Left kidney (tissue), 2 donors: ENCODE results near the gene PDE1C. TPM values are rescaled to one million over a fixed set of nuclear protein-coding genes. Genes with fewer than 3 reads are reported as not detected.

ENCODE experiments used
- DNase-seq: peaks from one replicate; pipeline ENCODE4 v3.0.0-alpha.2; 2013
- polyA plus RNA-seq: library from polyadenylated mRNA; unstranded; fragments of 120-200 nt; gene quantifications from one replicate; pipeline ENCODE4 v1.2.1, GENCODE V29; 2013; ENCODE audit not compliant: insufficient read length

Gene PDE1C
- polyA plus RNA-seq, 1 donor = 4.6 TPM

- DNase-seq = no peak
Observed at GRCh38 chr7:31892099-31892829, 177.9 kb downstream of the PDE1C start.

DNA sequence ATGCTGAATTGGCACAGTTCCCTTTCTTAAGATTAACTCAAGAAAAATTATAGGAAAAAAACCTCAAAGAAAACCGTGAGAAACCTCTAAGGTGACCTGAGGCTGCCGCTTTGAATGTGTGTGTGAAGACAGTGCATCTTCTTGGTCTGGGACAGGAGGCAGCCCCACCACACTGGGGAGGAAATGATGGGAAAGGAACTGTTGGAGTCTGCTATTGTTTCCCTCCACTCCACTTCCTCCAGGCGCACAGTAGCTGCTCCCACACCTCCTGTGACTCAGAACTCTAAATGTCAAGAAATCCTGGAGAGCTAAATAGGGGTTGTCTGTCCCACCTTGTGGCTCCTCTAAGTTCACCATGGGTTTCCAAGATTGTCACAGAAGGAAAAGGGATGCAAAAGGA, 179.4 kb downstream of the PDE1C start:
- DNase-seq = no peak

DNA sequence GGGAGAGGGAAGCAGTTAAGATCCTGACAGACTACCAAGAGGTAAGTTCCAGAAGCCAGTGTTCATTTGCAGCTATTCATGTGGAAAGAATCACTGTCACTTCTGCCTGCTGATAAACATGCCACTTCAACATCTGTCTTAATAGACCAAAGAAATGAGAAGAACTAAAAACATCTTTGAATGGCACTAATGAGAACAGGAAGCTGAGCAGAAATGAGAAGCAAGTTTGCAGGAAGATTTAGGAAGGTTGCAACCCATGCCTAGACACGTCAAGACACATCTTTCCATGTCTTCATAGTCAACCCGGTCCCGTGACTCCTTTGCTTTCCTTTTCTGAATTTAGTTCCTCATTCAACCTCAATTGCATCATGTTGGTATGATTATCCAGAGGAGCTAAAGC, 180.0 kb downstream of the PDE1C start:
- no peak for DNase-seq

DNA sequence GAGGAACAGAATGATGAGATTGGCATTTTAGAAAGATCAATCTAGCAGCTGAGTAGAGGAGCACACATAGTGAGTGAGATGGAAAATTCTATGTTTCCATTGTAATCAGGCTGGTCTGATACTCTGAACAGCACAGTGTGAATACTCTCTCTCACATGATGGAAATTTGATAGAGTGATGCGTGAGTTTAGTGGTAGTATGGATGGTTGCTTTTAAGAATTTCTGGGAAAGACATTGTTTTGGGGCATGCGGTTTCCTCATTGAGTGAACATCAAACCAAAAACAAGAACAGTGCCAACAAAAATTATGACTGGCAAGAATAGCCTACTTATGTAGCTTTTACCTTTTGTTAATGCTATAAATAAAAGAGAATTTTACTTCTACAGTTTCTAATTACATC, 183.2 kb downstream of the PDE1C start:
- no peak for DNase-seq

- DNase-seq = no peak
Observed at GRCh38 chr7:31885171-31885570, 185.0 kb downstream of the PDE1C start.

GRCh38 chr7:31883761-31884164, 186.4 kb downstream of the PDE1C start:
- DNase-seq = no peak

- DNase-seq = no peak
Observed at GRCh38 chr7:31882187-31882586, 188.0 kb downstream of the PDE1C start.

GRCh38 chr7:31878875-31879274, 191.3 kb downstream of the PDE1C start:
- DNase-seq = no peak

- DNase-seq = no peak
Observed at GRCh38 chr7:31875424-31875823, 194.8 kb downstream of the PDE1C start.

- no peak for DNase-seq
Observed at GRCh38 chr7:31874631-31875386, 195.4 kb downstream of the PDE1C start.

- no peak for DNase-seq
Observed at GRCh38 chr7:31873816-31874597, 196.2 kb downstream of the PDE1C start.

- DNase-seq = no peak
Observed at GRCh38 chr7:31872545-31873370, 197.4 kb downstream of the PDE1C start.

DNA sequence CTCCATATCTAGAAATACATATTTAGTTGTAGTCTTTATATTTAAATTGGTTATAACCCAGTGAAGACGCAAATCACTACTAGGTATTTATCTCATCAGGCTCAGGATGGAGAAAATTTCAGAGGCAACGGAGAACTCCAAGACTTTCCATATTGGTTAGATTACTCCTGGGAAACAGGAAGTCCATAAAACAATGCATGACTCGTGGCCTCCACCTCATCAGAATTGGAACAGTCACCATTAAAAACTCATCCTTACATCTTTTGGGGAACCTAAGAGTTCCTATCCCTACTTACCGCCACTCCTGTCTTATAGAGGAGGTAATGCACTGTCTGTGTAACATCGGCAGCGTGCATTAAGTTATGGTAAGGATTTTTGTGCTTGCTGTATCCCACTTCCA, 205.6 kb downstream of the PDE1C start:
- no peak for DNase-seq

GRCh38 chr7:31860925-31861324, 209.3 kb downstream of the PDE1C start:
- no peak for DNase-seq

GRCh38 chr7:31858055-31858454, 212.2 kb downstream of the PDE1C start:
- no peak for DNase-seq

DNA sequence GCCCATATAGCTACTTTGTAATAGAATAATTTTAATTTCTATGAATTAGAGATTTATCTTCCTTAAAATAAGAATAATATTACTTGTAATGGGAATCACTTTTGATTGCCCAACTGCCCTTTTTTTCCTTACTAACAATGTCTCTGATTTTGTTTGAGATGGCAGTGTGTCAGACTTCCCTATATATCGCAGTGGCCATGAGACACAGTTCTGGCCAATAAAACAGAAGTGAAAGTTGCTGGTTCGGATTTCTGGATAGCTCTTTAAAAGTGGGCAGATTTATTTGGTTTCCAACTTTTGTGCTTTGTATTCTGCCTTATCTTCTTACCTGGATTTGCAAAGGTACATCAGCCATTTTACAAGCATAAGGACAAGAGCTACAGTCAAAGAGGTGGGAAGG, 213.0 kb downstream of the PDE1C start:
- DNase-seq = no peak

GRCh38 chr7:31856337-31856736, 213.9 kb downstream of the PDE1C start:
- DNase-seq = no peak

GRCh38 chr7:31855530-31855929, 214.7 kb downstream of the PDE1C start:
- DNase-seq = no peak

DNA sequence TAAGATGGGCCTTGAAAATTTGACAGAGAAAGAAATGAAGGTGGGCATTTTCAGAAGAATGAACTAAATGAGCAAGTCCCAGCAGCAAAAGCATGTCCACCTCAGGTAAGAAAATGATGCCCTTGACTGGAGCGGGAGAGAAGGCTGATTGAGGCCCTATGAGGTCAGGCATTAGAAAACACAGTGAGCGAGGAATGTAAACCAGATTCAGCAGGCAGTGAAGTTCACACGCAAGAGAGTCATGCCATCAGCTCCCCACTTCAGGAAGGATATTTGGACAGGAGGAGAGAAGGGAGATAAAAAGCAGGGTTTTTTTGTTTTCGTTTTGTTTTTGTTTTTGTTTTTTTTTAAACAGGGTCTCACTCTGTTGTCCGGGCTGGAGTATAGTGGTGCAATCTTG, 216.8 kb downstream of the PDE1C start:
- DNase-seq = no peak

DNA sequence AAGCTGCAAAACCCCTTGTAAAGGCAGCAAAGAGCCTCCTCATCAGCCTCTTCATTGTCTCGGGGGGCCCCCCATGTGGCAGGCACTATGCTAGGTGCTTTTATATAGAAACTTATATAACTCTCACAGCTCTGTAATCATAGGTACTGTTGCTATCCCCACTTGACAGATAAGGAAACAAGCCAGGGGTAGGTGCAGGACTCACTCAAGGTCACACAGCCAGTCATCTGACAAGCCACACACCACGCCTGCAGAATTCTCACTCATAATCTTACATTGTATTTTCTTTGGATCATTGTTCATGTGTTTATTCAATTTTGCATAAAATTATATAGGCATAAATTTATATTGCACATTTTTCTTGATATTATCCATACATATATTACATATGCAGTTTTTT, 217.7 kb downstream of the PDE1C start:
- DNase-seq = no peak

DNA sequence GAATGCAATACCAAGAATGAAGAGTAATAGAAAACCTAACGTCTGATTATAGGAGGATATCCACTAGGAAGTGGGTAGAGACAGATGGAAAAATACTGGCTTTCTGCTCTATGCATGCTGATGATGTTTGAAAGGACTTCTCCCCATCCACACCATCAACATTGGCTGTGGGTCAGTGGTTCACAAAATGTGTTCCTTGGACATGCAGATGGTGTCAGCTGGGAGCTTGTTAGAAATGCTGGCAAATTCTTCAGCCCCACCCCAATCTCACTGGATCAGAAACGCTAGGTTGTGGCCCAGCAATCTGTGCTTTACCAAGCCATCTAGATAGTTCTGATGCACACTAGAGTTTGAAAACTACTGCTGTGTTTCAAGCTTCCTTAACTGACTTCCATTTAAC, 219.1 kb downstream of the PDE1C start:
- no peak for DNase-seq

GRCh38 chr7:31850601-31851000, 219.6 kb downstream of the PDE1C start:
- no peak for DNase-seq
